Fibroblast of lung (primary cell): ENCODE results near the gene HDAC10. TPM values are rescaled to one million over a fixed set of nuclear protein-coding genes. Genes with fewer than 3 reads are reported as not detected.
A peak's percentile ranks its signal among the peaks of the same experiment; 100 is the strongest.

ENCODE experiments used
- DNase-seq, 2 donors: peaks; one replicate each; pipeline versions ENCODE4 v3.0.0 to v3.0.0-alpha.2; 2010; ENCODE audit warnings: low read depth in 2 of 2
- H2AFZ ChIP-seq: 2 replicates; pipeline ENCODE4 v1.5.1; 2012; ENCODE audit warnings: low read length, control low read depth, inconsistent platforms
- H3K27ac ChIP-seq: 2 replicates; pipeline ENCODE4 v1.5.1; 2011; ENCODE audit warnings: low read length, control low read depth; ENCODE audit not compliant: insufficient read depth
- H3K27me3 ChIP-seq: 2 replicates; pipeline ENCODE4 v1.5.1; 2011; ENCODE audit warnings: mild to moderate bottlenecking, low read length; ENCODE audit not compliant: control insufficient read depth, insufficient read depth
- H3K36me3 ChIP-seq: 2 replicates; pipeline ENCODE4 v1.5.1; 2011; ENCODE audit warnings: low read length; ENCODE audit not compliant: control insufficient read depth, insufficient read depth
- H3K4me1 ChIP-seq: 2 replicates; pipeline ENCODE4 v1.5.1; 2011; ENCODE audit warnings: low read length; ENCODE audit not compliant: control insufficient read depth, insufficient read depth; ENCODE audit errors: extremely low read depth
- H3K4me2 ChIP-seq: 2 replicates; pipeline ENCODE4 v1.5.1; 2011; ENCODE audit warnings: low read length, control low read depth; ENCODE audit not compliant: insufficient read depth; ENCODE audit errors: extremely low read depth
- H3K4me3 ChIP-seq, 4 experiments: fragments of 200-600 bp in 1 of 4; sonication (generic) in 1 of 4; replicated peaks in 1 of 4; 2 replicates each; pipeline ENCODE4 v1.5.1; 2011 to 2016; ENCODE audit warnings: low read length in 4 of 4, low read depth in 3 of 4, mild to moderate bottlenecking in 3 of 4, control low read depth in 2 of 4, inconsistent platforms in 1 of 4, mixed read lengths in 1 of 4; ENCODE audit not compliant: insufficient read depth in 1 of 4; ENCODE audit errors: control extremely low read depth in 1 of 4
- H3K79me2 ChIP-seq: 2 replicates; pipeline ENCODE4 v1.5.1; 2012; ENCODE audit warnings: mild to moderate bottlenecking, low read length, inconsistent platforms; ENCODE audit not compliant: control insufficient read depth, insufficient read depth
- H3K9ac ChIP-seq: 2 replicates; pipeline ENCODE4 v1.5.1; 2011; ENCODE audit warnings: mild to moderate bottlenecking, low read length, control low read depth; ENCODE audit not compliant: insufficient read depth
- H3K9me3 ChIP-seq: 2 replicates; pipeline ENCODE4 v1.5.1; 2012; ENCODE audit warnings: low read depth, low read length; ENCODE audit not compliant: control insufficient read depth, insufficient read depth
- H4K20me1 ChIP-seq: 2 replicates; pipeline ENCODE4 v1.5.1; 2011; ENCODE audit warnings: low read length; ENCODE audit not compliant: control insufficient read depth, insufficient read depth; ENCODE audit errors: extremely low read depth
- EZH2 ChIP-seq: IDR thresholded peaks from 2 replicates; pipeline ENCODE4 v1.5.1; 2012; ENCODE audit warnings: low read length, control low read depth, mild to moderate bottlenecking; ENCODE audit errors: missing control alignments
- polyA plus RNA-seq, 2 donors: library from polyadenylated mRNA; depleted of rRNA in 1 of 2; stranded (reverse) in 1 of 2; unstranded in 1 of 2; fragments of >200 nt; gene quantifications; 2 replicates each; pipeline ENCODE4 v1.2.1, GENCODE V29; 2011 to 2012; ENCODE audit warnings: missing spikeins in 1 of 2
- total RNA-seq: library from RNA; depleted of rRNA; stranded (reverse); fragments of >200 nt; gene quantifications from 2 replicates; pipeline ENCODE4 v1.2.1, GENCODE V29; 2014
- TF ChIP-seq, protein P1 (sequence below), 2 donors: IDR thresholded peaks in 1 of 2; conservative IDR thresholded peaks in 1 of 2; 1 replicate in 1 of 2; 2 replicates in 1 of 2; pipeline ENCODE4 v1.5.1; 2011 to 2012; ENCODE audit warnings: low read length in 2 of 2, control low read depth in 1 of 2, inconsistent platforms in 1 of 2, low read depth in 1 of 2, mild to moderate bottlenecking in 1 of 2

HDAC10 gene
- total and polyA plus RNA-seq, 2 donors (not counting 1 experiment from before 2014, with no cell fraction given), result 5.1 to 27.6 TPM

DNA sequence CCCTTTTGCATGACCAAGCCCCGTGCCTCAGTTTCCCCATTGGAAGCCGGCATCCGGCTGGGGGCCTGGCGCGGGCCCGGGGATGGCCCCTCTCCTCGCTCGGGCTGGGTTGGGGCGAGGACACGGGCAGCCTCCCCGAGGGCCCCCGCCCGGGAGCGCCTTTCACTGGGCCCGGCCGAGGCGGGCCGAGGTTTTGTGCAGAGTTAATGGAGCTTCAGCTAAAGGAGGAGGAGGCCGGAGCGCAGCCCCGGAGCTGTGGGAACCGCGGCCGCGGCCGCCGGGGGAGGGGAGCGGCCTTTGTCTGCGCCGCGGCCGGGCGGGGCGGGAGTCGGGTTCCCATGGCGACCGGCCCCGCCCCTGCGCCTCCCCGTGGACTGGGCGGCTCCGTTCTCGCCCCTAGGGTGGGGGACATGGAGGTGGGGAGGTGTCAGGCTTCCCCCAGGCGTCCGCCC is 20.5 kb upstream of the HDAC10 start:
- TF ChIP-seq EZH2, result no peak
- TF ChIP-seq, protein P1, sequence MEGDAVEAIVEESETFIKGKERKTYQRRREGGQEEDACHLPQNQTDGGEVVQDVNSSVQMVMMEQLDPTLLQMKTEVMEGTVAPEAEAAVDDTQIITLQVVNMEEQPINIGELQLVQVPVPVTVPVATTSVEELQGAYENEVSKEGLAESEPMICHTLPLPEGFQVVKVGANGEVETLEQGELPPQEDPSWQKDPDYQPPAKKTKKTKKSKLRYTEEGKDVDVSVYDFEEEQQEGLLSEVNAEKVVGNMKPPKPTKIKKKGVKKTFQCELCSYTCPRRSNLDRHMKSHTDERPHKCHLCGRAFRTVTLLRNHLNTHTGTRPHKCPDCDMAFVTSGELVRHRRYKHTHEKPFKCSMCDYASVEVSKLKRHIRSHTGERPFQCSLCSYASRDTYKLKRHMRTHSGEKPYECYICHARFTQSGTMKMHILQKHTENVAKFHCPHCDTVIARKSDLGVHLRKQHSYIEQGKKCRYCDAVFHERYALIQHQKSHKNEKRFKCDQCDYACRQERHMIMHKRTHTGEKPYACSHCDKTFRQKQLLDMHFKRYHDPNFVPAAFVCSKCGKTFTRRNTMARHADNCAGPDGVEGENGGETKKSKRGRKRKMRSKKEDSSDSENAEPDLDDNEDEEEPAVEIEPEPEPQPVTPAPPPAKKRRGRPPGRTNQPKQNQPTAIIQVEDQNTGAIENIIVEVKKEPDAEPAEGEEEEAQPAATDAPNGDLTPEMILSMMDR (conservative IDR thresholded peaks at IDR 0.05 in 1 of 2, IDR thresholded peaks at IDR 0.05 in 1 of 2; ENCODE audit: low read depth in 1 of 2, low read length in 2 of 2), result peak in 1 of 2 donors; percentile 10
- H3K79me2 ChIP-seq, result peaks cover 1% of the 10 kb centered on the region
- H3K27ac ChIP-seq, result no peak overlapping the region
- H3K36me3 ChIP-seq, result peaks cover 18% of the 10 kb centered on the region
- peak overlapping the region; percentile 10 for H3K9ac ChIP-seq
- H3K9me3 ChIP-seq, result no peaks in the 10 kb centered on the region
- peak overlapping the region; percentile 90 for H3K4me2 ChIP-seq
- peak overlapping the region in 3 of 4 experiments; percentile 19 to 66 (median 33) for H3K4me3 ChIP-seq
- peaks cover 10% of the 10 kb centered on the region for H3K4me1 ChIP-seq
- no peaks in the 10 kb centered on the region for H3K27me3 ChIP-seq
- no peaks in the 10 kb centered on the region for H4K20me1 ChIP-seq
- DNase-seq, result peak; percentile 43 to 63
- H2AFZ ChIP-seq, result no peak overlapping the region

DNA sequence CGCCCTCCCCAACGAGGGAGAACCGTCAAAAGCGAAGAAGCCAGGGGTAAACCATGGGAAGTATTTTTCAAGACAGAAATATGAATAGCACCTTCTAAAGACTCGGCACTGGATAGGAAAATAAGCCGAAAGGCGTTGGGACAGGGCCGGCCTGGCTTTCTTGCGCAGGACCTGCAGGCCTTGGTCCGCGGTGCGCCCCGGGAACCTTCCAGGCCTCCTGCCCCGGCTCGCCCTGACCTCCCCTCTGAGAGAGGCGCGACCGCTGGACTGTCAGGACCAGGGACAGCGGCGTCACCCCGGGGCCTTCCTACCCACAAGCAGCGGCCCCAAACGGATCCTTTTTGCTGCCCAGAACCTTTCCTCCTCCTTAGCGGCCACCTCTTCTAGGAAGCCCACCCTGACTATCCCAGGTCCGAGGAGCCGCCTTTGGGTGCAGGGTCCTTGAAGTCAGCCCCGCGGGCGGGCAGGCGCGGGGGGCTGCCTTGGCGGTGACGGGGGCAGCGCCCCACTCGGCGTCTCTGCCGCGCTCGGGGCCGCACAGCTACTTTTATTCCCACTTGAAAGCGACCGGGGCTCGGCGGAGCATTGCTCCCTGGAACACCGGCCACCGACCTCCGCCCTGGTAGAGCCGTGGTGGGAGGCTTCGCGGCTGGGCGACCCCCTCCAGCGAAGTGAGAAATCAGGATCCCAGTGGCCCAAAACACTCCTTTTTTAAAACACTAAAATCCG is 19.8 kb upstream of the HDAC10 start:
- H3K27me3 ChIP-seq, result no peaks in the 10 kb centered on the region
- peak overlapping the region; percentile 33 to 66 (median 46) for H3K4me3 ChIP-seq
- H3K79me2 ChIP-seq, result no peaks in the 10 kb centered on the region
- no peaks in the 10 kb centered on the region for H3K9me3 ChIP-seq
- H3K4me1 ChIP-seq, result peaks cover 10% of the 10 kb centered on the region
- peak; percentile 64 to 72 for DNase-seq
- peaks cover 12% of the 10 kb centered on the region for H3K36me3 ChIP-seq
- H4K20me1 ChIP-seq, result no peaks in the 10 kb centered on the region
- TF ChIP-seq EZH2, result no peak
- TF ChIP-seq, protein P1 (conservative IDR thresholded peaks at IDR 0.05 in 1 of 2, IDR thresholded peaks at IDR 0.05 in 1 of 2; ENCODE audit: low read depth in 1 of 2, low read length in 2 of 2), result peak in 1 of 2 donors; percentile 4
- H3K27ac ChIP-seq, result no peak overlapping the region
- peak overlapping the region; percentile 90 for H3K4me2 ChIP-seq
- H2AFZ ChIP-seq, result no peak overlapping the region
- peak overlapping the region; percentile 13 for H3K9ac ChIP-seq

GRCh38 chr22:50269970-50270665 is 19.1 kb upstream of the HDAC10 start, which contains the start of gene MAPK11:
TSS of gene MAPK11 (minus strand) at chr22:50270380. CDS start at chr22:50270292, 88 bp downstream.
- no peak within 1 kb of the TSS for H2AFZ ChIP-seq
- H3K36me3 ChIP-seq, result peaks cover 5% of the 10 kb centered on the region
- no peaks in the 10 kb centered on the region for H3K79me2 ChIP-seq
- H3K9me3 ChIP-seq, result no peaks in the 10 kb centered on the region
- H3K4me3 ChIP-seq, result peak within 1 kb of the TSS; percentile 33 to 66 (median 46)
- peak within 1 kb of the TSS; percentile 13 for H3K9ac ChIP-seq
- TF ChIP-seq EZH2, result no peak
- TF ChIP-seq, protein P1 (conservative IDR thresholded peaks at IDR 0.05 in 1 of 2, IDR thresholded peaks at IDR 0.05 in 1 of 2; ENCODE audit: low read depth in 1 of 2, low read length in 2 of 2), result no peak
- H4K20me1 ChIP-seq, result no peaks in the 10 kb centered on the region
- peak within 1 kb of the TSS; percentile 90 for H3K4me2 ChIP-seq
- peak in 1 of 2 donors; percentile 67 for DNase-seq
- no peaks in the 10 kb centered on the region for H3K27me3 ChIP-seq
- no peak within 1 kb of the TSS for H3K27ac ChIP-seq
- H3K4me1 ChIP-seq, result peaks cover 10% of the 10 kb centered on the region
